ENCODE measurements around the gene GRM4.

- TF ChIP-seq EZH2 (optimal IDR thresholded peaks at IDR 0.05; ENCODE audit: low read depth, low read length): no peak
- TF ChIP-seq, protein P1, sequence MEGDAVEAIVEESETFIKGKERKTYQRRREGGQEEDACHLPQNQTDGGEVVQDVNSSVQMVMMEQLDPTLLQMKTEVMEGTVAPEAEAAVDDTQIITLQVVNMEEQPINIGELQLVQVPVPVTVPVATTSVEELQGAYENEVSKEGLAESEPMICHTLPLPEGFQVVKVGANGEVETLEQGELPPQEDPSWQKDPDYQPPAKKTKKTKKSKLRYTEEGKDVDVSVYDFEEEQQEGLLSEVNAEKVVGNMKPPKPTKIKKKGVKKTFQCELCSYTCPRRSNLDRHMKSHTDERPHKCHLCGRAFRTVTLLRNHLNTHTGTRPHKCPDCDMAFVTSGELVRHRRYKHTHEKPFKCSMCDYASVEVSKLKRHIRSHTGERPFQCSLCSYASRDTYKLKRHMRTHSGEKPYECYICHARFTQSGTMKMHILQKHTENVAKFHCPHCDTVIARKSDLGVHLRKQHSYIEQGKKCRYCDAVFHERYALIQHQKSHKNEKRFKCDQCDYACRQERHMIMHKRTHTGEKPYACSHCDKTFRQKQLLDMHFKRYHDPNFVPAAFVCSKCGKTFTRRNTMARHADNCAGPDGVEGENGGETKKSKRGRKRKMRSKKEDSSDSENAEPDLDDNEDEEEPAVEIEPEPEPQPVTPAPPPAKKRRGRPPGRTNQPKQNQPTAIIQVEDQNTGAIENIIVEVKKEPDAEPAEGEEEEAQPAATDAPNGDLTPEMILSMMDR (IDR thresholded peaks at IDR 0.05; ENCODE audit: low read length): peak; percentile 19; the same call in 1 of the 2 replicates
Observed at GRCh38 chr6:33983109-33983716, 162.7 kb downstream of the GRM4 start.
